ENCODE measurements around the gene SIPA1. TPM values are rescaled to one million over a fixed set of nuclear protein-coding genes. Genes with fewer than 3 reads are reported as not detected.

Gene SIPA1
- total RNA-seq, 1 experiment from 2014 or later = 105 TPM

DNA sequence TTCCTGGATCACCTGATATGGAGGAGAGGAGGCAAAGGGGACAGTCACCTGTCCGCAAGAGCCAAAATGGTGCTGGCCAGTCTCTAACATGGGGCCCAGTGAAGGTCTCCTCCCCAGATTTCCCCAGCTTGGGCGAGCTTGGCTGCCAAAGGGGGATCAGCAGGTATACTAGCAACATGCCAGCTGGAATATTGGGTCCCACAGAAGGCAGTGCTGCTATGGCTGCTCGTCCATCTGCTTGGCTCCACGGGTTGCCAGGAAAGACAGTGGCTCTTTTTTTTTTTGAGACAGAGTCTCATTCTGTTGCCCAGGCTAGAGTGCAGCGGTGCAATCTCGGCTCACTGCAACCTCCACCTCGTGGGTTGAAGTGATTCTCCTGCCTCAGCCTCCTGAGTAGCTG lies 61.4 kb downstream of the SIPA1 start:
- Histone ChIP-seq H3K36me3 (ENCODE audit: control insufficient read depth in 1 of 2, insufficient read depth in 2 of 2, low read length in 2 of 2) (no peaks in the 10 kb centered on the region), H3K9me2 (ENCODE audit: insufficient read depth) (no peaks in the 10 kb centered on the region), H4K20me1 (ENCODE audit: insufficient read depth) (no peaks in the 10 kb centered on the region), H3K4me3 (replicated peaks in 1 of 2; ENCODE audit: low read depth in 1 of 2, low read length in 2 of 2) (no peak overlapping the region), H3K4me2 (ENCODE audit: low read length) (no peak overlapping the region), H3K4me1 (ENCODE audit: control insufficient read depth in 1 of 2, insufficient read depth in 2 of 2, low read length in 2 of 2) (peaks cover 11% of the 10 kb centered on the region in 2 experiments; a peak in 3 of 4 replicates), H3K9me3 (ENCODE audit: control insufficient read depth in 1 of 2, insufficient read depth in 1 of 2, low read depth in 1 of 2, low read length in 2 of 2) (no peaks in the 10 kb centered on the region), H3K79me2 (ENCODE audit: insufficient read depth, low read length) (no peaks in the 10 kb centered on the region), H3K27ac (ENCODE audit: low read depth, low read length) (no peak overlapping the region), H3K27me3 (ENCODE audit: insufficient read depth, low read length) (no peaks in the 10 kb centered on the region), H3K9ac (ENCODE audit: low read length) (no peak overlapping the region), H2AFZ (ENCODE audit: low read depth, low read length, poor library complexity, severe bottlenecking) (no peak overlapping the region)
- ChIA-PET CTCF (no interaction called here), POLR2A (no interaction called here), RAD21 (ENCODE audit: low non-redundant PET in 1 of 2, low total read pairs in 2 of 2, uncharacterized antibody in 2 of 2, unreplicated experiment in 2 of 2) (no interaction called here)
- ATAC-seq = no peak
- intact Hi-C loops (cut with micrococcal nuclease) = no loop called here
- no peak for DNase-seq (ENCODE audit: low read depth, low spot score)
- TF ChIP-seq FOSL1 (IDR thresholded peaks at IDR 0.05; ENCODE audit: low read depth) (no peak), JUND (IDR thresholded peaks at IDR 0.05) (no peak), SP1 (IDR thresholded peaks at IDR 0.05; ENCODE audit: low read depth) (no peak), ELF1 (IDR thresholded peaks at IDR 0.05; ENCODE audit: borderline replicate concordance, low read depth) (no peak), POLR2A (IDR thresholded peaks at IDR 0.05; ENCODE audit: borderline replicate concordance, extremely low read depth, insufficient read depth, insufficient read length) (no peak), SRF (IDR thresholded peaks at IDR 0.05; ENCODE audit: low read depth) (no peak), CEBPB (IDR thresholded peaks at IDR 0.05; ENCODE audit: low read depth) (no peak), SIN3A (IDR thresholded peaks at IDR 0.05; ENCODE audit: low read depth) (no peak), EZH2 (IDR thresholded peaks at IDR 0.05) (no peak), POLR2AphosphoS5 (IDR thresholded peaks at IDR 0.05; ENCODE audit: low read depth, low read length) (no peak), EGR1 (IDR thresholded peaks at IDR 0.05; ENCODE audit: low read depth) (no peak)
- TF ChIP-seq, protein P1, sequence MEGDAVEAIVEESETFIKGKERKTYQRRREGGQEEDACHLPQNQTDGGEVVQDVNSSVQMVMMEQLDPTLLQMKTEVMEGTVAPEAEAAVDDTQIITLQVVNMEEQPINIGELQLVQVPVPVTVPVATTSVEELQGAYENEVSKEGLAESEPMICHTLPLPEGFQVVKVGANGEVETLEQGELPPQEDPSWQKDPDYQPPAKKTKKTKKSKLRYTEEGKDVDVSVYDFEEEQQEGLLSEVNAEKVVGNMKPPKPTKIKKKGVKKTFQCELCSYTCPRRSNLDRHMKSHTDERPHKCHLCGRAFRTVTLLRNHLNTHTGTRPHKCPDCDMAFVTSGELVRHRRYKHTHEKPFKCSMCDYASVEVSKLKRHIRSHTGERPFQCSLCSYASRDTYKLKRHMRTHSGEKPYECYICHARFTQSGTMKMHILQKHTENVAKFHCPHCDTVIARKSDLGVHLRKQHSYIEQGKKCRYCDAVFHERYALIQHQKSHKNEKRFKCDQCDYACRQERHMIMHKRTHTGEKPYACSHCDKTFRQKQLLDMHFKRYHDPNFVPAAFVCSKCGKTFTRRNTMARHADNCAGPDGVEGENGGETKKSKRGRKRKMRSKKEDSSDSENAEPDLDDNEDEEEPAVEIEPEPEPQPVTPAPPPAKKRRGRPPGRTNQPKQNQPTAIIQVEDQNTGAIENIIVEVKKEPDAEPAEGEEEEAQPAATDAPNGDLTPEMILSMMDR (IDR thresholded peaks at IDR 0.05 in 2 of 3, conservative IDR thresholded peaks at IDR 0.05 in 1 of 3; ENCODE audit: borderline replicate concordance in 1 of 3, insufficient read depth in 1 of 3, low read depth in 2 of 3, low read length in 2 of 3) = no peak
- TF ChIP-seq, protein P2, sequence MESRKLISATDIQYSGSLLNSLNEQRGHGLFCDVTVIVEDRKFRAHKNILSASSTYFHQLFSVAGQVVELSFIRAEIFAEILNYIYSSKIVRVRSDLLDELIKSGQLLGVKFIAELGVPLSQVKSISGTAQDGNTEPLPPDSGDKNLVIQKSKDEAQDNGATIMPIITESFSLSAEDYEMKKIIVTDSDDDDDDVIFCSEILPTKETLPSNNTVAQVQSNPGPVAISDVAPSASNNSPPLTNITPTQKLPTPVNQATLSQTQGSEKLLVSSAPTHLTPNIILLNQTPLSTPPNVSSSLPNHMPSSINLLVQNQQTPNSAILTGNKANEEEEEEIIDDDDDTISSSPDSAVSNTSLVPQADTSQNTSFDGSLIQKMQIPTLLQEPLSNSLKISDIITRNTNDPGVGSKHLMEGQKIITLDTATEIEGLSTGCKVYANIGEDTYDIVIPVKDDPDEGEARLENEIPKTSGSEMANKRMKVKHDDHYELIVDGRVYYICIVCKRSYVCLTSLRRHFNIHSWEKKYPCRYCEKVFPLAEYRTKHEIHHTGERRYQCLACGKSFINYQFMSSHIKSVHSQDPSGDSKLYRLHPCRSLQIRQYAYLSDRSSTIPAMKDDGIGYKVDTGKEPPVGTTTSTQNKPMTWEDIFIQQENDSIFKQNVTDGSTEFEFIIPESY (IDR thresholded peaks at IDR 0.05; ENCODE audit: extremely low read depth, insufficient replicate concordance, low read length) = no peak
- TF ChIP-seq, protein P3, sequence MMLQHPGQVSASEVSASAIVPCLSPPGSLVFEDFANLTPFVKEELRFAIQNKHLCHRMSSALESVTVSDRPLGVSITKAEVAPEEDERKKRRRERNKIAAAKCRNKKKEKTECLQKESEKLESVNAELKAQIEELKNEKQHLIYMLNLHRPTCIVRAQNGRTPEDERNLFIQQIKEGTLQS (IDR thresholded peaks at IDR 0.05) = no peak
- no TSS peak for BruUV-seq (replicated peaks)

All from HCT116 (cell line).